SK-N-MC (cell line): ENCODE results near the gene TFEB.

ENCODE experiments used
- DNase-seq: peaks from one replicate; pipeline ENCODE4 v3.0.0-alpha.2; 2011; ENCODE audit warnings: low read depth, low spot score
- H3K27ac ChIP-seq: fragments of 200-600 bp; sonication (generic); 2 replicates; pipeline ENCODE4 v1.5.1; 2016; ENCODE audit warnings: mixed run types
- H3K36me3 ChIP-seq: fragments of 200-600 bp; sonication (generic); 2 replicates; pipeline ENCODE4 v1.6.1; 2017; ENCODE audit warnings: antibody characterized with exemption, low read length, mixed read lengths; ENCODE audit not compliant: insufficient read depth
- H3K4me3 ChIP-seq: fragments of 200-600 bp; sonication (generic); 2 replicates; pipeline ENCODE4 v1.5.1; 2016
- H3K9ac ChIP-seq: fragments of 200-600 bp; sonication (generic); 2 replicates; pipeline ENCODE4 v1.8.0; 2017; ENCODE audit warnings: mixed run types, mixed read lengths; ENCODE audit not compliant: insufficient read length
- H3K9me3 ChIP-seq: fragments of 200-600 bp; sonication (generic); 2 replicates; pipeline ENCODE4 v1.6.1; 2017; ENCODE audit warnings: low read depth, mild to moderate bottlenecking, antibody characterized with exemption, low read length, moderate library complexity, mixed read lengths
- EZH2 ChIP-seq: fragments of 200-600 bp; sonication (generic); IDR thresholded peaks from one replicate; pipeline ENCODE4 v1.6.1; 2017; ENCODE audit warnings: antibody characterized with exemption
- FOXP2 ChIP-seq: optimal IDR thresholded peaks from 2 replicates; pipeline ENCODE3; 2011; ENCODE audit warnings: mild to moderate bottlenecking, moderate library complexity; ENCODE audit not compliant: insufficient read depth; ENCODE audit errors: extremely low read length, control extremely low read depth
- POLR2AphosphoS5 ChIP-seq: IDR thresholded peaks from 2 replicates; pipeline ENCODE4 v1.6.1; 2012; ENCODE audit warnings: mild to moderate bottlenecking, low read depth, low read length, borderline replicate concordance

Gene TFEB

DNA sequence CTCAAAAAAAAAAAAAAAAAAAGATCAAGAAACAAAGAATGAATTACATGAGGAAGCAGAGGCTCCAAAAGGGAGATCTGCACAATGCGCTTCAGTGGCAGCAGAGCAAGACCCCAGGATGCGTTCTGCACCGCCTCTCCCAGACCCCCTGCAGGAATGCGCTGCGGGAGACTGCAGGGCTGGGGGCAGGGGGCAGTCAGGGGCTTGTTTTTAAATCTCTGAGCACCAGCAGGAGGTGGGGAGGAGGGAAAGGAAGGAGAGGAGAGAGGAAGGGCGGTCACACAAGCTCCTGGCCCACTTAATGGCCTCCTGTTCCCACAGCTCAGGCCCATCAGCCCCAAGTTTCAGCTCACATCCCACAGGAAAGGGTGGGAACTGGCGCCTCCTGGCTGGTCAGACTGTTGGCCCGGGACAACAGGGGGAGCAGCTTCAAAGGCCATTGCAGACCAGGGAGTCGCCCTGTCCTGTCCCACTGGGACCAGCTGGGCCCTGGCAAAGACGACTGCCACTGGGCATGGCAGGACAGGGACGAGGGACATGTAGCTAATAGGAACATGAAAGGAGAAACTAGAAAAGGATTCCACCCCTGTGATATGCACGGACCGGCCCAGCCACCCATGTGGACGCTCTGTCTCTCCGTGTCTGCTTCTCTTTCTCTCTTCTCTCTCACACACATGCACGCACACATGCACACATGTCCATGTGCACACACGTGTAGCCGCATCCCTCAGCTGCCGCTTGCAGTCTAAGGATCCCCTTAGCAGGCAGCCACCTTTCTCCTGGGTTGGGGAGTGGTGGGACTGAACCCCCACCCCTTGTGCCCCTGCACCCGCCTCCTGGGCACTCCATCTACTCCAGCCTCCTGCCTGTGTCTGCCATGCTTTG, 34.7 kb downstream of the TFEB start:
- Histone ChIP-seq H3K9ac (no peak overlapping the region), H3K36me3 (no peaks in the 10 kb centered on the region), H3K27ac (no peak overlapping the region), H3K9me3 (no peaks in the 10 kb centered on the region), H3K4me3 (no peak overlapping the region)
- no peak for DNase-seq
- TF ChIP-seq POLR2AphosphoS5 = no peak
- no peak for TF ChIP-seq FOXP2
- no peak for TF ChIP-seq EZH2

DNA sequence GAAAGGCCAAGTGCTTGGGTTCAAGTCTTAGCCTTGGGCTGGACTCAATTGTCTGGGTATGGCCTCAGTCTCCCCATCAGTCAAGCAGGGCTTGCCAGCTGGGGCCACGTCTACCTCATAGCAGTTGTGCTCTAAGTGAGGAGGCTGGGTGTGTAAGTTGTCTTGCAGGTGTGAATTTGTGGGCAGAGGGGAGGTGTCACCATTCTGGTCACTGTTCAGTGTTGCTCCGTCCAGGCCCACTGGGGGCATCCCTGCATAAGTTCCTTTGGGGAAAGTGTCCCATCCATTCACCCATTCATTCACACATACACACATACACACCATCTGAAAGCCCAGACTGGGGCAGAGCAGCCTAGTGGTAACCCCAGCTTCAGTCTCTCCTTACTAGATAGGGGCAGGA, 36.3 kb downstream of the TFEB start:
- no peak for DNase-seq
- Histone ChIP-seq H3K4me3 (no peak overlapping the region), H3K9me3 (no peaks in the 10 kb centered on the region), H3K27ac (no peak overlapping the region), H3K9ac (no peak overlapping the region), H3K36me3 (no peaks in the 10 kb centered on the region)
- no peak for TF ChIP-seq FOXP2

DNA sequence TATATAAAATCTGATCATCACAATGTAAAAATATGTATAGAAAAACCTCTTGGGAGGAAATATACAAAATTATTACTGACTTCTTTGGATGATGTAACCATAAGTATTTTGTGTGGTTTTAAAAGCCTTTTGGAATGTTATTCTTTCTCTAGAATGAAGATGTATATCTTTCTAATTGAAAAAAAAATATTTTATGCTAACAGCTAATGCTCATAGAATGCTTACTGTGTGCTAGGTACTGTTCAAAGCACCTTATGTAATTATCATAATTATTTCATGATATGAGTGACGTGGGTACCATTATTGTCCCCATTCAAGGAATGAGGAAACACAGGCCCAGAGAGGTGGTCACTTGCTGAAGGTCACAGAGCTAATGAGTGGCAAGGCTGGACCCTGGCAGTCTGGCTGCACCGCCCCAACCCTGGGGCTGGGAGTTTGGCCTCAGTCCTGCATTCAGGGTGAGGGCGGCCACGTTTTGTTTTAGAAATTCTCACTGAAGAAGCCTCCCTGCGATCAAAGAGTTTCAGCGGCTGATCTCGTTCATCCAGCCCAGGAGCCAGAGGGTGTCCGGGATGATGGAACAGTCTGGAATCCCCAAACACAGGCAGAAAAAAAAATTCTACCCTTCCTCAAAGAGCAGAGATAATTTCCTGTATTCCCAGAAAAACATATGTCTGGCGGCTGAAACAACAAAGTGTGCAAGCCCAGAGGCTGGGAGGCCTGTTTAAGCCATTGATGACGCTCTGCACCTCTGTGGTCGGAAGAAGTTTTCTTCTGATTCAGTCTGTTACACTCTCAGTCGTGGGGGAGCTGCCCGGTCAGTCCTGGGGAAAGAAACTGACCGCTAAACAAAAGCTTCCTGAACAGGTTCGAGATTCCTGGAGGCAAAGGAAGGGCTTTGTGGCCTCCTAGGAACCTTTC, 37.3 kb downstream of the TFEB start:
- Histone ChIP-seq H3K9ac (peak overlapping the region; percentile 37), H3K36me3 (no peaks in the 10 kb centered on the region)

DNA sequence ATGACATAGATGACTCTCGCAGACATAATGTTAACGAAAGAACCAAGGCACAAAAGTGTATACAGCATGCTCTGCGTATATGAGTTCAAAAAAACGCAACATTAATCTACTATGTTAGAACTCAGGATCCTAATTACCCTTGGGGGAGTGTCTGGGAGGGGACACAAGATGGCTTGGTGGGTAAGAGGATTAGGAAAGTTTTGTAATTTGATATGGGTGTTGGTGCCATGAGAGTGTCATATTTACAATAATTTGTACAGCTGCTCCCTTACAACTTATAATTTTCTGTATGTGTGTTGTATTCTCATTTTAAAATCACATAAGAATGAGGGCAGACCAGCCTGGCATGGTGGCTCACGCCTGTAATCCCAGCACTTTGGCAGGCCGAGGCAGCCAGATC, 38.6 kb downstream of the TFEB start:
- no peaks in the 10 kb centered on the region for H3K36me3 ChIP-seq
- TF ChIP-seq POLR2AphosphoS5 (no peak), FOXP2 (no peak), EZH2 (no peak)
- no peak overlapping the region for H3K4me3 ChIP-seq
- no peak overlapping the region for H3K9ac ChIP-seq
- no peak overlapping the region for H3K27ac ChIP-seq
- no peak for DNase-seq
- H3K9me3 ChIP-seq = no peaks in the 10 kb centered on the region

More for the DNA sequence above, 37.3 kb downstream of the TFEB start:
- H3K9me3 ChIP-seq = no peaks in the 10 kb centered on the region
- H3K4me3 ChIP-seq = no peak overlapping the region
- TF ChIP-seq EZH2 (no peak), FOXP2 (no peak), POLR2AphosphoS5 (no peak)
- DNase-seq = no peak
- peak overlapping the region; percentile 36; the same call in 1 of the 2 replicates for H3K27ac ChIP-seq

DNA sequence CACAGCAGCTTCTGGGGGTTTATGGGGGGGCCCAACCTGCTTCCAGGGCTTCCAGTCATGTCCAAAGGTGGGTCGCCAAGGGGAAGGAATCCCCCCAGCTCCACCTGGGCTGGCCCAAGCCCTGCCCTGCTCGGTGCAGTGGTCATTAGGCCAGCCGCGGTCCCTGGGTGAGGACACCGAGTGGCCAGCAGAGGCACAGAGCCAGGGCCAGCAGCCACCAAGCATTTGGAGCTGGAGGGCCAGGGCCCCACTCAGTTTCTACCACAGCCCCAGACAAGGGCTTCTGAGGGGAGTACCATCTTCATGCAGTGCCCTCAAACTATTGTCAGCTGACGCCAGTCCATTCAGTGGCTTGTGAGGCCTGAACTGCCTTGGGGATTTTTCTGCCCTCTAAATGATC, 39.6 kb downstream of the TFEB start:
- H3K36me3 ChIP-seq = no peaks in the 10 kb centered on the region
- no peak for TF ChIP-seq EZH2
- TF ChIP-seq POLR2AphosphoS5 = no peak
- TF ChIP-seq FOXP2 = no peak
- H3K4me3 ChIP-seq = no peak overlapping the region
- no peak overlapping the region for H3K27ac ChIP-seq
- DNase-seq = no peak
- H3K9ac ChIP-seq = no peak overlapping the region
- no peaks in the 10 kb centered on the region for H3K9me3 ChIP-seq

- no peaks in the 10 kb centered on the region for H3K9me3 ChIP-seq
- no peak overlapping the region for H3K9ac ChIP-seq
- H3K36me3 ChIP-seq = no peaks in the 10 kb centered on the region
- TF ChIP-seq FOXP2 (no peak), EZH2 (no peak), POLR2AphosphoS5 (no peak)
- H3K27ac ChIP-seq = no peak overlapping the region
- H3K4me3 ChIP-seq = no peak overlapping the region
- no peak for DNase-seq
These were observed 40.4 kb downstream of the TFEB start for GRCh38 chr6:41694815-41695526.

- Histone ChIP-seq H3K27ac (no peak overlapping the region), H3K9ac (no peak overlapping the region), H3K9me3 (no peaks in the 10 kb centered on the region), H3K36me3 (no peaks in the 10 kb centered on the region), H3K4me3 (no peak overlapping the region)
- TF ChIP-seq EZH2 (no peak), FOXP2 (no peak), POLR2AphosphoS5 (no peak)
- no peak for DNase-seq
These were observed 41.8 kb downstream of the TFEB start for GRCh38 chr6:41693281-41694240.
